ENCODE results near the gene ACTR1B.
"Not testable (repeated sequence)": the region's sequence is repeated elsewhere in the genome, so short reads cannot be mapped to it uniquely, and the experiment has no call there.

The ACTR1B gene

DNA sequence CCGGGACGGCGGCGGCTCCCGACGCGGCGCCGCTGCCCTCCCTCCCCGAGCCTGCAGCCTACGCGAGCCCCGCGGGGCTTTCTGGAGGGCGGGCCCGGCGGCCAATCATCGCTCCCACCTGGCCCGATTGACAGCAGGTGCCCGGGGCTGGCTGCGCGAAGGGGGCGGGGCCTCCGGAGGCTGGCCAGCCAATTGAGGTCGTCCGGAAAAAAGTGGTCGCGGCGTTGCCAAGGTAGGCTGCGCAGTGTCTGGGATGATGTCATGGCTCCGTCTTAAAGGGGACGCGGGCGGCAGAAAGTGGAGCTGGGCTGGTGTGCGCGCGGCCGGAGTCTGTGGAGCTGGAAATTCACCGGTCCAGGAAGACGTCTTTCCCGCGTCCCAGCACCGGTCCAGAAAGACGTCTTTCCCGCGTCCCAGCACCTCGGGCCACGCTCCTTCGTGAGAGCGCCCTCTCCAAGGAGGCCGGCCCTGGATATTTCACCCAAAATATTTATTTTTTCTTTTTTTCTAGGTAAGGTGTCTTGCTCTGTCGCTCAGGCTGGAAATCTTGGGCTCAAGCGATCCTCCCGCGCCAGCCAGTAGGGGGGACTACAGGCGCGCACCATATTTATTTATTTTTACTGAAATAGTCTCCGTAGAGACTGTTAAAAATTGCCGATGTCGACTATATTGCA lies at the start of gene ACTR1B:
Gene ACTR1B (minus strand): TSS at position 83 of the 674 bp plus-strand sequence. CDS start 154 bp downstream, outside the sequence.
- DNase-seq (ENCODE audit: low read depth in 2 of 2, low spot score in 1 of 2) = peak; percentile 93 to 97

DNA sequence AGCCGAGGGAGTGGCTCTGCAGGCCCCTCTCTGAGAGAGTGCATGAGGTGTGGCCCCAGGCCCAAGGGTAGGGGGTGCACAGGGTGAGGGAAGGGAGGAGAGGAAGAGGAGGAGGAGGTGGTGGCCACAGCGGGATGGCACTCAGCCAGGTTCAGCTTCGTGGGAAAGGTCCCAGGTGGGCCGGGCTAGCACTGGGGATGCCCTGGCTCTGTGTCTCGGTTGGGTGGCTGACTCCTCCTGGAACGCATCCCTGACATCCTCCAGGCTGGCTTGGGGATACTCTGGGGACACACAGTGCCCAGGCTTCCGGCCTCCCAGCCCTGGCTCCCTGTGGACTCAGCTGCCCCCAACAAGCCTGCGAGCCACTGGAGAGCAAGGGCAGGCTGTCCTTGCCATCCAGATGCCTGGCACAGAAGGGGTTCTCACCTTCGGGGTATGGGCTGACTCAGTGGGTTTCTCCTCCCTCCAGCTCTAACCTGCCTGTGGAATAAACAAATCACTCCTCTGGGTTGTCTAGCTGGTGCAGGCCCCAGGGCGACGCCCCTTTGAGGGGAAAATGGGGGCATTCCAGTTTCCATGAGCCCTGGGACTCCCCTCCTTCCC lies 49.0 kb upstream of the ACTR1B start:
- DNase-seq (ENCODE audit: low read depth in 2 of 2, low spot score in 1 of 2) = peak in 1 of 2 donors; percentile 42

DNA sequence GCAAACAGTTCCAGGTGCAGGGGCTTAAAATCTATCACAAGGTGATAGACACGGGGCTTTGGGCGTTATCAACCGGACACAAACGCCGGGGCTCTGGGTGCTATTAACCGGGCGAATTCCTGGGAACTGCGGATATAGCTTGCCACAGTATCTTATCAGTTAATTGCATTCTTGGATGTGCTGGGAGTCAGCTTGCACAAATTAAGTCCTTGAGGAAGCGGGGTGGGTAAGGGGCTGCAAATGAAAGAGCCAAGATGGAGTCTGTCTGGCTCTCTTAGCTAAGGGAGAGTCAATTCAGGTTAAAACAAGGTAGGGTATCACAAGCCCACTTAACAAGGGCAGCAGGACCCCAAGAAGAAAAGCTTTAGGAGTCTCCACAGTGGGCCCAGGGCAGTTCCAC lies 48.3 kb upstream of the ACTR1B start:
- DNase-seq (ENCODE audit: low read depth in 2 of 2, low spot score in 1 of 2) = not testable (repeated sequence)

DNA sequence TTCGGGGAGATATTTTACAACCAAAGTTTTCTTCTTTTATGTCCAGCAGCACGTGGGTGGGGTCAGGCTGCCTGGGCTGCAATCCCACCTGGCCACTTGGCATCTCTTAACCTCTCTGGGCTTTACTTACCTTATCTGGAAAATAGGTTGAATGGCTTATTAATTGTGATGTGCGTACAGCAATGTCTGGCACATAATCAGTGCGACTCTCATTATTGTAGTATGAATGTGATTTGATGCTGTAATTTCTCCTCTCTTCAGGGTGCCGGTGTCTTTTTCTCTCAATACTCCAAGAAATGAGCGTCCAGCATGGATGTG lies 47.5 kb upstream of the ACTR1B start:
- no peak for DNase-seq (ENCODE audit: low read depth in 2 of 2, low spot score in 1 of 2)

DNA sequence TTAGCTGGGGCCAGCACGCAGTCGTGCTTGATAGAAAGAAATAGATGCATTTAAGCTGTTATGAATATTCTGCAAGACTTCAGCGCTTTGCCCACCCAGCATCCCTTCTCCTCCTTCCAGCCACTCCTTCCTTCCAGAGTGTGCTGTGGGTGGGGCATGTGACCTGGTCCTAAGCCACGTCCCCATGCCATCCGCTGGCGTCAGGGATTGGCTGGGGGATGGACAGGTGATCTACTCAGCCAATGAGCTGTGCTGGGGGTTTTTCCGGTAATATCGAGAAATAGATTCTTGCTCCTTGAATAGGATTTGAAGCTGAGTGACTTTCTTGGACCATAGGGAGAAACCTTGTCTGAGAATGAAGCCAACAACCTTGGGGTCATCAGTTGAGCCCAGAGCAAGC lies 44.8 kb upstream of the ACTR1B start:
- no peak for DNase-seq (ENCODE audit: low read depth in 2 of 2, low spot score in 1 of 2)

DNA sequence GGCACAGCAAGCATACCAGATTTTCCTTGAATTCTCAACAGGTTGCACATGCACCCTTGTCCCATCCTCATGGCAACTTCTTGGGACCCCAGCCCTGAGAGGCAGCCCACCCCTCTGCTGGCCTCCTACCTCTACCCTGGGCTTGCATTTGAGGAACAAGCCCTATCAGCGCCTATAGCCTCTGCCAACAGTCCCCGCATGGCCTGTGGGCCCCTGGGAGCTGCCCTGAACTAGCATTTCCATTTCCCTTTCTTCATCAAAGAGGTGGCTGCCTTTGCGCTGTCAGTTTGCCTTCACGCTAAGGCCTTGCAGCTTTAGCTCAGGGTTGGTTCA lies 44.2 kb upstream of the ACTR1B start:
- no peak for DNase-seq (ENCODE audit: low read depth in 2 of 2, low spot score in 1 of 2)

DNA sequence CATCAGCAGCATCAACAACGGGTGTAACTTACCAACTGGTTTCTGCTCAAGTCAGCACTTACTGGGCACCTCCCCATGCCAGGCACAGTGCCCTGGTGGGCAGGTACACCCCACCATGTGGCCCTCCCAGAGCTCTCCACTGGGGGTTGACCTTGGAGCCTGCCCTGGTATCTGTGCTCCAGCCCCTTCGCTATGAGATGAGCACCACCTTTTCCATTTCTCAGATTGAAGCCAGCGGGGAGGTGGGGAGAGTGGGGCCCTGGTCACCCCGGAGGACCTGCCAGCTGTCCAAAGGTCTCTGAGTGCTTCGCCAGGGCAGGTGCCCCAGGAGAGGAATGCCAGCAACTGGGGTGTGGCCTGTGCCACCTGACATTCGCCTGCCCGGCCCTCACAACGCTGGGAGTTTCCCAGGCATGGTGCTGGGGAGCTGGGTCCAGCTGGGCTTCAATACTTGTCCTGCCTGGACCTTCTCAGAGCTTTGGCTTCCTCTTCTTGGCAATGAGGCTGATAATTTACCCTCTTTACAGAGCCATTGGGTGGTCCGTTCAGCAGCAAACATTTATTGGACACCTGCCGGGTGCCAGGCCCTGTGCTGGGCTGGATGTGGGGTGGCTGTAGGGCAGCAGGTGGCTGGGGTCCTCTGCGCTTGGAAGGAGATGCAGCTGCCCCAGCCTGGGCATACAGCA lies 43.7 kb upstream of the ACTR1B start:
- DNase-seq (ENCODE audit: low read depth in 2 of 2, low spot score in 1 of 2) = no peak

DNA sequence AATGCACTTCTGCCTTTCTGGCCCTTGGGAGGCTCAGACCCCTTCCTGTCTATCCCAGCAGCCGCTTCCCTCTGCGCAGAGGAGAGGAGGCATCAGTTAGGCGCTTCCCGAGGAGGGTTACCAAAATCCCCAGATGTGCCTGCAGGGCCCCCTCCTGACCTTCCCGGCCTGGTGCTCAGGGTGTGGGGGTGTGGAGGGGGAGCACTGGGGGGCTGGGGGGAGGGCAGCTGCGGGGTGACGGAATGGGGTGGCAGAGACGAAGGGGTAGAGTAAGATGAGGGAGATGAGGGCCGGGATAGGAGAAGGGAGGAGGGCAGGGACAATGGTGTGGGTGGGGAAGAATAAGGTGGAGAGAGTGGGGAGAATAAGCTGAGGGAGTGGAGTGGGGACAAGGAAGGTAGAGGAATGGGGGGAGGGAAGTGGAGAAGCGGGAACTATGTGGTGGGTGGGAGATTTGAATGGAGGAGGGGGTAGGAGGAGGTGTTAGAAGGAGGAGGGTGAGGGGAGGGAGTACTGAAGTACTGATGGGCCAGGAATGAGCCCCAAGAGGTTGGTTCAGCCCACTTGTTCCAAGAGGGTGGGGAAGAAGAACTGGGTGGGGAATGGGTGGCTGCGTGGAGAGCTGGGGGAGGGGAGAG lies 43.0 kb upstream of the ACTR1B start:
- DNase-seq (ENCODE audit: low read depth in 2 of 2, low spot score in 1 of 2) = no peak

DNA sequence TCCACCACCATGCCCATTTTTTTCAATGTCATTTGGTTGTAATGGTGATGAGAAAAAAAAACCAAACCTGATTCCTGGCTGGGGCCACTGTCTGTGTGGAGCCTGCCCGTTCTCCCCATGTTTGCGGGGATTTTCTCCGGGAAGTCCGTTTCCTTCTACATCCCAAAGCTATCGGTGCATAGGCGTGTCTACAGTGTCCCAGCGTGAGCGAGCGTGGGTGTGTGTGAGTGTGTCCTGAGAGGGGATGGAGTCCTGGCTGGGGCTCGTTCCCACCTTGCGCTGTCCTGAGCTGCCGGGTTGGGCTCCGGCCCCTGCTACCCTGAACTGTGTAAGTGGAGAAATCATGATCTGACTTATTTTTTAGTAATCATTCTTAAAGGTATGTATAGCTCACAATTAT lies 42.3 kb upstream of the ACTR1B start:
- no peak for DNase-seq (ENCODE audit: low read depth in 2 of 2, low spot score in 1 of 2)

DNA sequence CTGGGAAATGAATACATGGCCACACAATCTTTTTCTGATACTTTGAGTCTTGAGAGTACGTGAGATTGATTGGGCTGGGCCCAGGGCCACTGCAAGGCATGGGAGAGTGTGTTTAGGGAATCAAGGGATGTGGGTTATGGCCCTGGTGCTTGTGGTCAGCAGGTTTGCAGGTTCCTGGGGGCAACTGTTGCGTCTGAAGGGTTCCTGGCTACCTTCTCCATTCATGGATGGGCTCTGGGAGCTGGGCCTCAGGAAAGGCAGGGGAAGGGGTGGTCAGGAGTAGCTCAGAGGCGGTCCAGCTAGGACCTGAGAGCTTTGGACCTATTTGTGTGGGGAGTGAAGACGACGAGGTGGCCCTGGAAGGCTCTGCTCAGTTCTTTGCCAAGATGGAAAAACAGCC lies 41.1 kb upstream of the ACTR1B start:
- DNase-seq (ENCODE audit: low read depth in 2 of 2, low spot score in 1 of 2) = no peak

DNA sequence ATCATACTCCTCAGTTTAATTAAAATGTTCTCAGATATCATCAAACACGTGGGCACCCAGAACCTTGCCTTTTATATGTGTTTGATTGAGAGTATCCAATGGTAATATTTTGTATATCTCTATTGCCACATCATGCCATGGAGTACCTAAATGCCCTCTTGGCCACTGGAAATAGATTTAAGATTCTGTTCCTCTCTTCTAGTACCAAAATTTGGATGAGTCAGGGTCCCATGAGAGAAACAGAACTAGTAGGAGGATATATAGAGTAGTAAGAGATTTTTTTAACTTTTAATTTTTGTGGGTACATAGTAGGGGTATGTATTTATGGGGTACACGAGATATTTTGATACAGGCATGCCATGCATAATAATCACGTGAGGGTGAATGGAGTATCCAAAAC lies 39.9 kb upstream of the ACTR1B start:
- DNase-seq (ENCODE audit: low read depth in 2 of 2, low spot score in 1 of 2) = no peak

DNA sequence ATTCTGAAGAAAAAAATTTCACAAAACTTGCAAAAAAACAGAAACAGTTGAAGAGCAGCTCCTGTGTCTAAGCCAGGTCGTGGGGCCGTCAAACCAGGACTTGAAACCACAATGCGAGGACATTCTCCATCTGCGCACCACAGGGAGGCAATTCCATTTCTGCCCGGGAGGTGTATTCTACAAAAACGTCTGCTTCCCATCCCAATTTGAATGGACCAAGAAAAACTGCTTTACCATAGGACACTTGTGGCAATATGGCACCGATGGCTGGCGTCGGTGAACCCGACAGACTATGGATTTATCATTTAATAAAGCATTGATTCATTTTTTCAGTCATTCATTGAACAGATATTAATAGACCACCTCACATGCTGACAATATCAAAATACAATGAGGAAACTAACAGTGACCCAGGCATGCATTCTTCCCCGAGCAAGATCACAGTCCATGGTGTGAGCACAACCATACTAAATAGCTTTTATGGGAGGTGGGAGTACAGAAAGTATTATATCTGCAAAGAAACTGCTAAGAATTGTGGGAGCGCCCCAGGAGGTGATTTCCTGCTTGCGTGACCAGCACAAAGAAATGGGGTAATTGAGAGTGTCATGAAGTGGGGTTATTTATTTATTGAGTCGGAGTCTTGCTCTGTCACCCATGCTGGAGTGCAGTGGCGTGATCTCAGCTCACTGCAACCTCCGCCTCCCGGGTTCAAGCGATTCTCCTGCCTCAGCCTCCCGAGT lies 39.1 kb upstream of the ACTR1B start:
- DNase-seq (ENCODE audit: low read depth in 2 of 2, low spot score in 1 of 2) = no peak

DNA sequence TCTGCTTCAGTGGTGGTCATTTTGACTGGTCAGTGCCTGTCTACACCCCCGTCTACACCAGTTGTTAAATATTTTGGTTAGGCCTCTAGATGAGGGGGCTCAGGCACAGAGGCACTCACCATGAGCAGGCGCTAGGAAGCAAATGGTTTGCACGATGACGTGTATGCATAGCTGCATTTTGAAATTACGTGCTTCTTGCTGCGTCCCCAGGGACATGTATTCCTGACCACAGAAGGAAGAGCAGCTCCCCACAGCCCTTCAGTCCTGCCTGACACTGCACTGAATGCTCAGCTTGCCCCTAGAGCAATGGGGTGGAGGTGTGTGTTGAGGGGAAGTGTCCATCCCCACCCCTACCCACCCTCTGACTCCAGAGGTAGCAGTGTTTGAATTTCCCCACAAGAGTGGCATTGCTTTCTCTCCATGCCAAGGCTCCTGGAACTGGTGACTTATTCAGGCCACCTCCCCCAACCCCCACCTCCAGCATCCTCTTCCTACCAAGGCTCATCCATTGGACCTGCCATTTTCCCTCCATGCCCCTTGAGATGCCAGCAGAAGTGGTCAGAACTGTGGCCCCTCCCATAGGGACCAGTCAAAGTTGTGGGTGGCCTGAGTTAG lies 38.1 kb upstream of the ACTR1B start:
- DNase-seq (ENCODE audit: low read depth in 2 of 2, low spot score in 1 of 2) = no peak

DNA sequence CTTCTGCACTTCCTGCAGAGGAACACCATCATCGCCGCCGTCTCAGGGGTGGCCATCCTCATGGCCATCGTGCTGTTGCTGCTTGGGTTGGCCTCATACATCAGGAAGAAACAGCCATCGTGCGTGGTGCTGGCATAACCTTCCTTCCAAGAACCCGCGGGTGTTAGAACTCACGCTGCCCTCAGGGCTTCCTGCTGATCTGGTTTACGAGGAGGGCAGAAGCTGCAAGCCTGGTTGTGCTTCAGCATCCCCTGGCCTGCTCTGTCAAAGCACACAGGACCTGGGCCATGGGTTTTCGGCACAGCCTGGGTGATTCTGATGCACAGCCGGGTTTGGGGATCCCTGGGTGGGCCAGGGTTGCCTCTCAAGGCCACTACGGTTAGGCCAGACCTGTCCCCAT lies 37.3 kb upstream of the ACTR1B start:
- DNase-seq (ENCODE audit: low read depth in 2 of 2, low spot score in 1 of 2) = no peak

DNA sequence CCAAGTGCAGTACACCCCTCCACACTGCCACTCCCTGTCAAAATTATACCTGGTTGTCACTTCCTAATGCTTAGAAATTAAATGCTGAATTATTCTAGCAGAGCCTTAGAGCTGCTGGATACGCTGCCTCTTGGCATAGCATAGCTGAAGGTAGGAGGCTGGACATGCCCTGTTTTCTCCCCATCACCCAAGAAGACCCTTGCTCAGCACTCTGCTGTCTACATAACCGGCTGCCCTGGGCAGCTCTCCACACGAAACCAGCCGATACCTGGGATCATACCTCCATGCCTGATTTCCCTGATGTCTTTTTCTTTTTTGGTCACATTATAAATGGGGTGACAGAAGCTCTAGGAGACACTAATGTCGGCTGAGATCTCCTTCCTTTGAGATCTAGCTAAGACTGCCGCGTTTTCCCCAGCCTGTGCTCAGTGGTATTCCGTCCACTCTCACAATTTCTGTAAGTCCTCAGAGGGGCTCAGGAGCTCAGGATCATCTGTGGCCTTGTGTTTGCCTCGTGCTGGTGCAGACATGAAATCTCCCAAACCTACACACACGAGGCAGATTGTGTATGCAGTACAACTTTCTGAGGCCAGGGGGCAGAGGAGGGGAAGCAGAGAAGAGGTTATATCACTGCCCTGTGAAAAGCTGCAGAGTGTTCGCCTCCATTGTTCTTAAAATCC lies 36.1 kb upstream of the ACTR1B start:
- DNase-seq (ENCODE audit: low read depth in 2 of 2, low spot score in 1 of 2) = peak in 1 of 2 donors; percentile 45

DNA sequence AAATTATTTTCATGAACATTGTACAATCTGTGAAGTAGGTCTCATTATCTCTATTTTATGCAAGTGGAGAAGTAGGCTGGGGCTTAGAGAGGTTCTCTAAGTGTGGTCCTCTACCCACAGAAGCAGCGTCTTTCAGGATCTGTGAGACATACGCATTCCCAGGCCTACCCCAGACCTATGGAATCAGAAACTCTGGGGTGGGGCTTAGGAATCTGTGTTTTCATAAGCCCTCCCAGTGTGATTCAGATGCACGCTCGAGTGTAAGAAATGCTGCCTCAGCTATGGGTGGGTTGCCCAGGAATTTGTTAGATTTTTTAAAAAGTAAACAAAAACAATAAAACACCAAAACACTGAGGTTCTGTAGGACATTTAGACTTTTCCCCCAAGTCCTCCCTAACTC lies 34.7 kb upstream of the ACTR1B start:
- DNase-seq (ENCODE audit: low read depth in 2 of 2, low spot score in 1 of 2) = no peak

DNA sequence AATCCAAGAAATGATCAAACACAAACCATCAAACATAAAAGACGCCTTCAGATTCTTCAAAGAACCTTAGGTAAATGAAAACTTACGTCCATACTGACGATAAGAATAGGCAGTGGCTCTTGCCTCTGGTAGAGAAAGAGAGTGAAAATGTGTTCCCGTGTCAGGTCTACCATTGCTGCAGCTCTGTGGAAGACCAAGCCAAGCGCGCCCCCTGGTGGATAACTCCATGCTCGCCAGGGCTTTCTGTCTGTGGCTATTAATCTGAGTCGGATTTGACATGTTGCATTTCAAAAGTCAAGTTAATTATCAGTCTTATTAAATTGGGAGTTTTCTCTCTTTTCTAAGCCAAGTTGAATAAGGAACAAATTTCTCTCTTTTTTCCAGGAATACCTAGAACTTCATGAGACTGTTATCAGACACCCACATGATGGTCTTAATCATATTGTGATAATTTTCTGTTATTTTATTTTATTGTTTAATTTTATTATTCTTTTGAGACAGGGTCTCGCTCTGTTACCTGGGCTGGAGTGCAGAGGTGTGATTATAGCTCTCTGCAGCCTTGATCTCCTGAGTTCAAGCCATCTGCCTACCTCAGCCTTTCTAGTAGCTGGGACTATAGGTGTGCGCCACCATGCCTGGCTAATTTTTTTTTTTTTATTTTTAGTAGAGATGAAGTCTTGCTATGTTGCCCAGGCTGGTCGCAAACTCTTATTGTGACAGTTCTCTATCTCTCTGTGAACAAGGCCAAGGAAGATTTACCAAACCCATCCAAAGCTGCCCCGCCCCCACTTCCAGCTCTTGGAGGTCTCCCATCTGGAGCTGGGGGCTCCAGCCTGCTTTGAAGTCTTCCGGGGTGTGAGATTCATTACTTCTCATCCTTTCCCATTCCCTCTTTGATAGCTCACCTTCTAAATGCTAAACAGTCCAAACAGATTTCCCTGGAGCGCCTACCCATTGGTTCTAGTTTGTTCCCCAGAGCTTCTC lies 33.7 kb upstream of the ACTR1B start:
- DNase-seq (ENCODE audit: low read depth in 2 of 2, low spot score in 1 of 2) = peak; percentile 90 to 97

DNA sequence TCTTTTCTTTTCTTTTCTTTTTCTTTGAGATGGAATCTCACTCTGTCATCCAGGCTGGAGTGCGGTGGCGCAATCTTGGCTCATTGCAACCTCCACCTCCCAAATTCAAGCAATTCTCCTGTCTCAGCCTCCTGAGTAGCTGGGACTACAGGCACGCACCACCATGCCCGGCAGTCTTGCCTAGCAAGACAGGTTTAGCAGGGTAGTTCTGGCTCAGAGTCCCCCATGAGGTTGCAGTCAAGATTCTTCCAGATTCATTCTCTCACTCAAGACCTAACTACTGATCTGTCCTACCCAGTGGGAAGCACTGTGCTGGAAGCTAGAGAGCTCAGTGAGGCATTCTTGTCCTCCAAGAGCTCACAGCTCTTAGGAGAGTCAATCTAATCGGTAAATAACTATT lies 31.9 kb upstream of the ACTR1B start:
- DNase-seq (ENCODE audit: low read depth in 2 of 2, low spot score in 1 of 2) = no peak

DNA sequence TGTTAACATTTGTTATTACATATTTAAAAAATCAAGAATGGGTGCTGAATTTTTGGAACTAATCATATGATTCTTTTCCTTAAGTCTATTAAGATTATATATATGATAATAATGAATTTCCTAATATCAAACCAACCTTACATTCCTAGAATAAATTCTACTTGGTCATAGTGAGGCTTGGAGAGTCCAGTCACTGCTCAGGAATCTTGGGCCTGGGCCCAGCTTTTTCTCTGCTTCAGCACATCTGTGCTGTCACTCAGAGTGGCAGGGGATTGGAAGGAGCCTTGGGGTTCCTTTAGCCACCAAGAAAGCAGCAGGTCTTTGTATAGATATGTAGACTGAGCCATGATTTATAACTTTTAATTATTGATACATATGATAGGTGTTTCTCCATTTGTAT lies 29.6 kb upstream of the ACTR1B start:
- no peak for DNase-seq (ENCODE audit: low read depth in 2 of 2, low spot score in 1 of 2)
